Smooth muscle cell (in vitro differentiated cells): ENCODE data around the gene ALDH1A3. TPM values are rescaled to one million over a fixed set of nuclear protein-coding genes. Genes with fewer than 3 reads are reported as not detected.
A peak's percentile ranks its signal among the peaks of the same experiment; 100 is the strongest.

Source experiments
- DNase-seq: peaks from one replicate; lab custom pipeline; 2025; ENCODE audit not compliant: unreplicated experiment; lab: John Stamatoyannopoulos, UW
- H2AFZ ChIP-seq: fragments of 200-600 bp; sonication (generic); 2 replicates; pipeline ENCODE4 v1.6.0; 2016; ENCODE audit warnings: antibody characterized with exemption, low read depth, mild to moderate bottlenecking
- H3F3A ChIP-seq: fragments of 200-600 bp; sonication (generic); 2 replicates; pipeline ENCODE4 v1.6.0; 2017; ENCODE audit warnings: antibody characterized with exemption, low read depth
- H3K27ac ChIP-seq: fragments of 200-600 bp; sonication (generic); 2 replicates; pipeline ENCODE4 v1.5.1; 2016; ENCODE audit warnings: low read depth, mild to moderate bottlenecking
- H3K27me3 ChIP-seq: fragments of 200-600 bp; sonication (generic); 2 replicates; pipeline ENCODE4 v1.6.1; 2016; ENCODE audit warnings: low read depth, mild to moderate bottlenecking
- H3K36me3 ChIP-seq: fragments of 200-600 bp; sonication (generic); 2 replicates; pipeline ENCODE4 v1.5.1; 2016; ENCODE audit warnings: low read depth
- H3K4me1 ChIP-seq: fragments of 200-600 bp; sonication (generic); 2 replicates; pipeline ENCODE4 v1.5.1; 2016; ENCODE audit warnings: low read depth
- H3K4me2 ChIP-seq: fragments of 200-600 bp; sonication (generic); 2 replicates; pipeline ENCODE4 v1.6.0; 2016; ENCODE audit warnings: mild to moderate bottlenecking
- H3K4me3 ChIP-seq: fragments of 200-600 bp; sonication (generic); 2 replicates; pipeline ENCODE4 v1.5.1; 2016; ENCODE audit warnings: mild to moderate bottlenecking
- H3K79me2 ChIP-seq: fragments of 200-600 bp; sonication (generic); 2 replicates; pipeline ENCODE4 v1.6.0; 2016; ENCODE audit warnings: low read depth, mild to moderate bottlenecking
- H3K9ac ChIP-seq: fragments of 200-600 bp; sonication (generic); 2 replicates; pipeline ENCODE4 v1.6.0; 2016; ENCODE audit warnings: low read depth
- H3K9me3 ChIP-seq: fragments of 200-600 bp; sonication (generic); replicated peaks from 2 replicates; pipeline ENCODE4 v1.5.1; 2016; ENCODE audit warnings: low read depth
- H4K20me1 ChIP-seq: fragments of 200-600 bp; sonication (generic); 2 replicates; pipeline ENCODE4 v1.6.0; 2016; ENCODE audit warnings: low read depth
- CTCF ChIP-seq: fragments of 200-600 bp; sonication (generic); IDR thresholded peaks from 2 replicates; pipeline ENCODE4 v1.5.1; 2017; ENCODE audit warnings: borderline replicate concordance, mild to moderate bottlenecking, antibody characterized with exemption; ENCODE audit not compliant: insufficient read depth, poor library complexity, severe bottlenecking
- WGBS: methylation state at CpG from one replicate; pipeline ENCODE4 v1.1.7; 2016; ENCODE audit warnings: low lambda C conversion rate; 5-methylcytosine and 5-hydroxymethylcytosine counted together
- polyA plus RNA-seq: library from polyadenylated mRNA; unstranded; fragments of >200 nt; fragmentation: Nextera tagmentation; extraction: Ambion mirVana; gene quantifications from 2 replicates; pipeline ENCODE4 v1.2.1, GENCODE V29; 2016
- total RNA-seq: library from RNA; depleted of rRNA; stranded (reverse); fragments of >200 nt; gene quantifications from 2 replicates; pipeline ENCODE4 v1.2.3, GENCODE V29; 2014

ALDH1A3 gene
- total and polyA plus RNA-seq, 2 experiments from 2014 or later, result 1.3 to 1.6 TPM

- H3K36me3 ChIP-seq, result no peaks in the 10 kb centered on the region
- WGBS, result 85% methylated on average over 20 of the region's 22 CpGs
- H3K9me3 ChIP-seq, result no peaks in the 10 kb centered on the region
- TF ChIP-seq CTCF, result no peak
- DNase-seq, result no peak
- no peak overlapping the region for H3K9ac ChIP-seq
- H4K20me1 ChIP-seq, result no peaks in the 10 kb centered on the region
- peaks cover 7% of the 10 kb centered on the region for H3K27me3 ChIP-seq
- no peak overlapping the region for H3K4me3 ChIP-seq
- no peak overlapping the region for H3K4me2 ChIP-seq
- H2AFZ ChIP-seq, result no peak overlapping the region
- H3K79me2 ChIP-seq, result no peaks in the 10 kb centered on the region
- H3K27ac ChIP-seq, result peak overlapping the region; percentile 14
- no peaks in the 10 kb centered on the region for H3K4me1 ChIP-seq
- no peaks in the 10 kb centered on the region for H3F3A ChIP-seq
Measured at GRCh38 chr15:100902436-100903167, 23.0 kb downstream of the ALDH1A3 start.

- 92% methylated on average over 3 of the region's 3 CpGs for WGBS
- Histone ChIP-seq H3K4me1 (no peaks in the 10 kb centered on the region), H3K9ac (no peak overlapping the region), H3K4me3 (no peak overlapping the region), H3K9me3 (no peaks in the 10 kb centered on the region), H4K20me1 (no peaks in the 10 kb centered on the region), H3F3A (no peaks in the 10 kb centered on the region), H3K27ac (no peak overlapping the region), H2AFZ (no peak overlapping the region), H3K27me3 (peaks cover 5% of the 10 kb centered on the region), H3K36me3 (no peaks in the 10 kb centered on the region), H3K4me2 (no peak overlapping the region), H3K79me2 (no peaks in the 10 kb centered on the region)
- no peak for DNase-seq
- no peak for TF ChIP-seq CTCF
Measured at GRCh38 chr15:100903168-100903554, 23.5 kb downstream of the ALDH1A3 start.

- no peak overlapping the region for H3K4me3 ChIP-seq
- no peaks in the 10 kb centered on the region for H3K9me3 ChIP-seq
- H3K27me3 ChIP-seq, result peaks cover 4% of the 10 kb centered on the region
- no peaks in the 10 kb centered on the region for H3K4me1 ChIP-seq
- DNase-seq, result no peak
- H3K9ac ChIP-seq, result no peak overlapping the region
- H3K27ac ChIP-seq, result no peak overlapping the region
- no peaks in the 10 kb centered on the region for H3K79me2 ChIP-seq
- H2AFZ ChIP-seq, result no peak overlapping the region
- no peak for TF ChIP-seq CTCF
- H3F3A ChIP-seq, result no peaks in the 10 kb centered on the region
- H4K20me1 ChIP-seq, result no peaks in the 10 kb centered on the region
- WGBS, result 92% methylated on average over 8 of the region's 8 CpGs
- no peaks in the 10 kb centered on the region for H3K36me3 ChIP-seq
- no peak overlapping the region for H3K4me2 ChIP-seq
Measured at GRCh38 chr15:100905850-100906249, 26.2 kb downstream of the ALDH1A3 start.

- no peaks in the 10 kb centered on the region for H3K79me2 ChIP-seq
- H3K4me1 ChIP-seq, result no peaks in the 10 kb centered on the region
- H3K27ac ChIP-seq, result no peak overlapping the region
- 88% methylated on average over 6 of the region's 6 CpGs for WGBS
- H4K20me1 ChIP-seq, result no peaks in the 10 kb centered on the region
- no peak for TF ChIP-seq CTCF
- H3K27me3 ChIP-seq, result peaks cover 4% of the 10 kb centered on the region
- H3K4me2 ChIP-seq, result no peak overlapping the region
- no peak overlapping the region for H3K9ac ChIP-seq
- no peaks in the 10 kb centered on the region for H3F3A ChIP-seq
- no peak overlapping the region for H3K4me3 ChIP-seq
- H3K36me3 ChIP-seq, result no peaks in the 10 kb centered on the region
- peaks cover 4% of the 10 kb centered on the region for H3K9me3 ChIP-seq
- no peak overlapping the region for H2AFZ ChIP-seq
- no peak for DNase-seq
Measured at GRCh38 chr15:100908466-100908865, 28.8 kb downstream of the ALDH1A3 start.
